GDM1 (cell line): ENCODE results near the gene MTMR3.

ENCODE experiments used
- DNase-seq: peaks from one replicate; lab custom pipeline; 2025; lab: John Stamatoyannopoulos, UW

Gene MTMR3

GRCh38 chr22:30002861-30003486, 120.0 kb downstream of the MTMR3 start:
- DNase-seq, result no peak

GRCh38 chr22:30004101-30004500, 121.1 kb downstream of the MTMR3 start:
- DNase-seq, result no peak

- no peak for DNase-seq
Observed at GRCh38 chr22:30004694-30005093, 121.7 kb downstream of the MTMR3 start.

GRCh38 chr22:30005213-30005857, 122.4 kb downstream of the MTMR3 start:
- DNase-seq, result peak; percentile 45

- no peak for DNase-seq
Observed at GRCh38 chr22:30007361-30007760, 124.4 kb downstream of the MTMR3 start.

GRCh38 chr22:30008401-30008800, 125.4 kb downstream of the MTMR3 start:
- no peak for DNase-seq

- DNase-seq, result no peak
Observed at GRCh38 chr22:30009478-30009877, 126.5 kb downstream of the MTMR3 start.

- no peak for DNase-seq
Observed at GRCh38 chr22:30010789-30011405, 127.9 kb downstream of the MTMR3 start.

GRCh38 chr22:30013201-30013600, 130.2 kb downstream of the MTMR3 start:
- no peak for DNase-seq

- no peak for DNase-seq
Observed at GRCh38 chr22:30014244-30014643, 131.3 kb downstream of the MTMR3 start.

GRCh38 chr22:30015229-30015797, 132.3 kb downstream of the MTMR3 start:
- DNase-seq, result no peak

- DNase-seq, result no peak
Observed at GRCh38 chr22:30015846-30016245, 132.9 kb downstream of the MTMR3 start.

- no peak for DNase-seq
Observed at GRCh38 chr22:30016596-30016995, 133.6 kb downstream of the MTMR3 start.

GRCh38 chr22:30017375-30018223, 134.6 kb downstream of the MTMR3 start:
- no peak for DNase-seq

- no peak for DNase-seq
Observed at GRCh38 chr22:30020511-30020910, 137.5 kb downstream of the MTMR3 start.

- DNase-seq, result no peak
Observed at GRCh38 chr22:30021338-30021737, 138.4 kb downstream of the MTMR3 start.

GRCh38 chr22:30021881-30022619, 139.1 kb downstream of the MTMR3 start:
- no peak for DNase-seq

GRCh38 chr22:30023099-30023660, 140.2 kb downstream of the MTMR3 start:
- no peak for DNase-seq

GRCh38 chr22:30024231-30024630, 141.3 kb downstream of the MTMR3 start:
- DNase-seq, result no peak

- DNase-seq, result no peak
Observed at GRCh38 chr22:30025221-30025620, 142.2 kb downstream of the MTMR3 start.

- DNase-seq, result no peak
Observed at GRCh38 chr22:30026756-30027155, 143.8 kb downstream of the MTMR3 start.
